DMS 273 (cell line): ENCODE results near the gene SLC41A1.

Source experiments
- DNase-seq: peaks from one replicate; lab custom pipeline; 2025; ENCODE audit not compliant: unreplicated experiment; lab: John Stamatoyannopoulos, UW

Gene SLC41A1

DNA sequence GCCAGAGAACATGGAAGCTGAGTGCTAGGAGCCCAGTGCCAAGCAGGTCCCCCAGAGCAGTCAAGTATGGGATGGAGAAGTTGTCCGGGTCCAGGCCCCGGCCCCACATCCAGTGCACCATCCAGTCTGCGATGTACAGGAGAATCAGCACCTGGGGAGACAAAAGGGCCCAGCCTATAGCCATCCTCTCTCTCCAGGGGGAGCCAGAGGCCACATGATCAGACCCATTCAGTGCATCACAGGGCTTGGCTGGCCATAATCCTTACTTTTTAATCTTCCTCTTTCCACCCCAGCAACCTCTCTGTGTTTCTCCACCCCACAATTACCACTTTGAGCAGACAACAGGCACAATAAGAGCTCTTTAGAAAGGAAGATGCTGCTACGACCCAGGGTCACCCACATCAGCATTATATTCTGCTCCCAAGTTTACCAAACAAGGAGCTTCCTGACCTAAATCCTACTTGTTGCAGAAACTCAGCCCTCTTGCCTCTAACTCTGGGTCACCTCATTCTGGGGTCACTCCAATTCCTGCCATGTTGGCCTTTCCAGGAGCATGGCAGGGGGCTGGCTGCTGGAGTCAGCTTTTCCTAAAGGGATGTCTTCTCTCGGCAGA, 21.3 kb downstream of the SLC41A1 start:
- peak; percentile 82 for DNase-seq

- no peak for DNase-seq
These were observed 25.6 kb downstream of the SLC41A1 start for GRCh38 chr1:205787287-205787916.

- no peak for DNase-seq
These were observed 26.4 kb downstream of the SLC41A1 start for GRCh38 chr1:205786601-205787000.

DNA sequence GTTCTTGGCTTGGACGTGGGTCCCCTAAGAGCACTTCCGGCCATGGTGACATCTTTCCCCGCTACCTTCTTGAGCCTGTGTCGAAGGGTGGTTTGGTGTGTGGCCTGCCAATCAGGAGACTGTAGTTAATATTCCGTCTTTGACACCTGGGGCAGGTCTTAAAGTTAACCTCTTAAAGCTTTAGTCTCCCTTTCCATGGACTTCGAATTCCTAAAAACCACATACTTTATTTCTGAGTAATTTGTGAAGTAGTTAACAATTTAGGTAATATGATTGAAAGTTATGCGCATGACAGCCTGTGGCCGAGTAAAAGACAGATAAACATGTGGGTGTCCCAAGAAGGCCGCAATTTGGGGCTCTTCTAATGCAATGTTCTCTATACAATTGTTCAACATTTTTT, 27.6 kb downstream of the SLC41A1 start:
- DNase-seq = no peak

GRCh38 chr1:205783904-205784303, 29.1 kb downstream of the SLC41A1 start:
- no peak for DNase-seq

- no peak for DNase-seq
These were observed 29.6 kb downstream of the SLC41A1 start for GRCh38 chr1:205783433-205783795.

DNA sequence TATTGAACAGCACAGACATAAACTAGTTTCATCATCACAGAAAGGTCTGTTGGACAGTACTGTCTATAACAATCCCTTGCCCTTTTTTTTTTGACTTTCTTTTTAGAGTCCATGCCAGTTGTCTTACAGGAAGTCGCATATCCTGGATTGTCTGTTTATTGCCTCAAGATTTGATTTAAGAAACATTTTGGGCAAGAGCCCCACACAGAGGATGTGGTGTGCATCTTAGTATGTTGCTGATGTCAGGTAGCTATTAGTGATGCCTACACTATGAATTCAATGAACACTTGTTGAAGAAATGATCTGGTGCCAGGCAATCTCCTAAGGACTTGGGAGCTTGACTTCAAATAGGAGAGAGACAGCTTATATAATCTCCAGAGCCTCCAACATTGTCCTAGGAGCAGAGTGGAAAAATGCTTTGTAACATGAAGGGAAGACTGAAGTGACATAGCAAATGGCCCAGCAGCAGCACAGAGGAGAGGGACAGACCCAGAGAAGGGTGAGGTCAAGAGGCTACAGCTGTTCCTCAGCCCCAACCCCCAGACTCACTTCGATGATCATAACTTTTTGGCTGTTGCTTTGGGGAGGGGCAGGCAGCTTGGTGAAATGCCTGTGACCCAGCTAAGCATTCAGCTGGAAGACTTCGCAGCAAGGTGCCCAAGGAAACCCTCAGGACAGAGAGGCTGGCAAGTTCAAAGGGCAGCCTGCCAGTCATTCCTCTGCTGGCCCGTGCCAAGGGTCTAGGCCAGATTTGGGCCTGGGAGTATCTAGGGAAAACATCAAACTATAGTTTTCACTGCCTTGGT, 30.2 kb downstream of the SLC41A1 start:
- DNase-seq = no peak

GRCh38 chr1:205780335-205780734, 32.7 kb downstream of the SLC41A1 start:
- no peak for DNase-seq

- DNase-seq = no peak
These were observed 35.0 kb downstream of the SLC41A1 start for GRCh38 chr1:205777994-205778393.

- DNase-seq = no peak
These were observed 37.3 kb downstream of the SLC41A1 start for GRCh38 chr1:205775717-205776056.

- DNase-seq = peak; percentile 96
These were observed 37.8 kb downstream of the SLC41A1 start, which contains the start of gene RAB29 for GRCh38 chr1:205775015-205775716. RAB29 (minus strand) TSS chr1:205775482; CDS start chr1:205774956, 526 bp downstream.

- peak; percentile 30 for DNase-seq
These were observed 38.6 kb downstream of the SLC41A1 start for GRCh38 chr1:205774198-205775014.

DNA sequence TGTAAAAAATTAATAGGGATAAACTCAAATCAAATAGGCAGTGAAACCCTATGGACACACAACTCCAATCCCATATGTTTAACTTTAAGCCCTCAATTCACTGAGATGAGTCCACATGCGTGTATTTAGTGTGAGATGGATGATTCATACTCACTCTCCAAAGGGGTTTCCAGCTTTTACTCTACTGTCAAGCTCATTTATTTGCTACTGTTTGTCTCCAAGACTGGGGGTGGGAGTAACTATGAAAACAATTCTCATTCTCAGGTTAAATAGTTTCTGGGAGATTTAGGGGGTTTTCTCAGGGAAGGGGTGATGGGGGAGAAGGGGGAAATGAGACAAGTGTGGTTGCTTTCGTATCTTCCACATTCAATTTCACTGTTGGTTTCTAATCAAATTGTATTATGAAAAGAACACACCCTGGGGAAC, 40.4 kb downstream of the SLC41A1 start:
- no peak for DNase-seq

GRCh38 chr1:205770618-205771017, 42.4 kb downstream of the SLC41A1 start:
- no peak for DNase-seq

DNA sequence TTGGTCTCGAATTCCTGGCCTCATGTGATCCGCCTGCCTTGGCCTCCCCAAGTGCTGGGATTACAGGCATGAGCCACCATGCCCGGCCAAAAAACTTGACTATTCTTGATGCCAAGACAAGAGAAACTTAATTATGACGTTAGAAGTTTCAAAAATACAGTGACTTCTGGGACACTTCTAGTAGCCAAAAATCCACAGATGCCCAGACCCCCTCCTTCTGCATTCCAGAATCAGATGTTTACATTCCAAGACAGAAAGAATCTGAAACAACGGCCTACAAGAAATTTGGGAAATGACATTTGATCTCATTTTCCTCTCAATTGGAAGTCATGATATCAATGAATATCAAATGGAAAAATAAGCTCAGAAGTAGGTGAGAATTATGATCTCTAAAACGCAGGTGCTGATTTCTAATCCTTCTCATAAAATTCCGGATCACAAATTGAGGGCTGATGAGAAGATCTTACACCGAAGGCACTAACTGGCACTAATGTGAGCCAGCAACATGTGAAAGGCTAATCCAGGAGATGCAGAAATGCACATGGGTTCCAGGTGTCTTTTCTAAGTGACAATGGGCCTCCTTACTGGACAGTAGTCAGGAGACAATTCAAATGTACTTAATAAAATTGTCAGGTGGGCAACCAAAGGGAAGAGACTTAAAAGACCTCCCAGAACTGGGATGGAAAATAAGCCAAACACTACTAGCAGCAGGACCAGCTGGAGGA, 43.2 kb downstream of the SLC41A1 start:
- DNase-seq = no peak

DNA sequence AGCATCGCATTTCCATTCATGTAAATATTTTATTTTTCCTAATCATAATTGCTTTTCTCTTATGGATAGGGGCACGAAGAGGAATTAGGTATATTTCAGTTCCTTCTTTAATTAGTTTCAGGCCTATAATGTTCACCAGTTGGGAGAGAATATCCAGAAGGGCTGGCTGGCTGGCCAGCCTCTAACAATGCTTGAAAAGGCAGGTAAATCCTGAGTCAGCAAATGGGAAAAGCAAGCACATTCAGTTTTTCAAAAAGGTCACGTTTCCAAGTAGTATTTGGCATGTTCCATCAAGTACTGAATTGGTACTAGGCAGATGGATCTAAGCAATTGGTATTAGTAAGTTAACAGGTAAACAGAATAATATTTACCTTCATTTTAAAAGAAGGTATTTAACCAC, 45.8 kb downstream of the SLC41A1 start:
- no peak for DNase-seq

GRCh38 chr1:205766570-205766969, 46.4 kb downstream of the SLC41A1 start:
- DNase-seq = no peak

DNA sequence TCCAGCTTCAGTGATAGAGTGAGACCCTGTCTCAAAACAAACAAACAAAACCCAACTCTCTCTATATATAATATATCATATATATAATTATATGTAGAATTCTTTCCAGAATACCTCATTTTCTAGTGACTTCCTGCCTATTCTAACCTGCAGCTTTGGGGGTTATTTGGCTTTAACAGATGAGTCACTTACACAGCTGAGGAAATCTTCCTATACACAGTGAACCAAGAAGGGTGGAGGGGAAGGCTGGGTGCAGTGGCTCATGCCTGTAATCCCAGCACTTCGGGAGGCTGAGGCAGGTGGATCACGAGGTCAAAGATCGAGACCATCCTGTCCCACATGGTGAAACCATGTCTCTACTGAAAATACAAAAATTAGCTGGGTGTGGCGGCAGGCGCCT, 47.0 kb downstream of the SLC41A1 start:
- no peak for DNase-seq

DNA sequence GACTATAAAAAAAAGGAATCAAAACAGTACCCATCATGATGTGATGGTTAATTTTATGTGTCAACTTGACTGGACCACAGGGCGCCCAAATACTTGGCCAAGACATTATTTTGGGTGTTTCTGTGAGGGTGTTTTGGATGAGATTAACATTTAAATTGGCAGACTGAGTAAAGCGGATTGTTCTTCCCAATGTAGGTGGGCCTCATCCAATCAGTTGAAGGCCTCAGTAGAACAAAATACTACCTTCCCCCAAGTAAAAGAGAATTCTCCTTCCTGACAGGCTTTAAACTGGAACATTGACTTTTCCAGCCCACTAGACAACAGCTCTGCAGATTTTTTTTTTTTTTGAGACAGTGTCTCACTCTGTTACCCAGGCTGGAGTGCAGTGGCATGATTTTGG, 48.4 kb downstream of the SLC41A1 start:
- DNase-seq = no peak

- DNase-seq = no peak
These were observed 49.0 kb downstream of the SLC41A1 start for GRCh38 chr1:205763980-205764379.
